Stimulated activated CD4-positive, alpha-beta T cell treated with anti-CD3 and anti-CD28 coated beads, Interleukin-4, amount 100 ng/mL, for 48 hours (primary cell): Measurements from ENCODE around the gene OBSCN.

ENCODE experiments used
- DNase-seq, 2 donors: peaks; one replicate each; pipeline ENCODE4 v3.0.0-alpha.2; 2020; ENCODE audit warnings: low read depth in 2 of 2

The OBSCN gene

GRCh38 chr1:228341814-228342626 lies 134.2 kb downstream of the OBSCN start:
- DNase-seq: no peak

- DNase-seq: no peak
These were observed 134.9 kb downstream of the OBSCN start for GRCh38 chr1:228342627-228343190.

GRCh38 chr1:228343191-228343661 lies 135.4 kb downstream of the OBSCN start:
- no peak for DNase-seq

GRCh38 chr1:228344631-228345072 lies 136.8 kb downstream of the OBSCN start:
- DNase-seq: no peak

GRCh38 chr1:228345201-228345930 lies 137.5 kb downstream of the OBSCN start:
- DNase-seq: no peak

- no peak for DNase-seq
These were observed 138.9 kb downstream of the OBSCN start for GRCh38 chr1:228346731-228347130.

- DNase-seq: no peak
These were observed 139.3 kb downstream of the OBSCN start for GRCh38 chr1:228347181-228347580.

- DNase-seq: no peak
These were observed 141.0 kb downstream of the OBSCN start for GRCh38 chr1:228348708-228349467.

- DNase-seq: no peak
These were observed 141.9 kb downstream of the OBSCN start for GRCh38 chr1:228349701-228350171.

GRCh38 chr1:228350179-228350742 lies 142.4 kb downstream of the OBSCN start:
- DNase-seq: no peak

- no peak for DNase-seq
These were observed 143.3 kb downstream of the OBSCN start for GRCh38 chr1:228350831-228351781.

GRCh38 chr1:228351850-228352249 lies 144.0 kb downstream of the OBSCN start:
- no peak for DNase-seq

- DNase-seq: no peak
These were observed 145.0 kb downstream of the OBSCN start for GRCh38 chr1:228352677-228353481.

GRCh38 chr1:228353601-228354371 lies 145.9 kb downstream of the OBSCN start:
- DNase-seq: no peak

- DNase-seq: no peak
These were observed 146.8 kb downstream of the OBSCN start for GRCh38 chr1:228354390-228355320.

GRCh38 chr1:228356897-228357680 lies 149.2 kb downstream of the OBSCN start:
- DNase-seq: no peak
